Activated gamma-delta T cell (primary cell): ENCODE data around the gene GRHPR.
"Not testable (repeated sequence)": the region's sequence is repeated elsewhere in the genome, so short reads cannot be mapped to it uniquely, and the experiment has no call there.

Experiments
- DNase-seq: peaks from one replicate; lab custom pipeline; 2025; lab: John Stamatoyannopoulos, UW
- total RNA-seq, 2 donors: gene quantifications; one replicate each; lab custom pipeline; 2026; lab: John Stamatoyannopoulos, UW

GRHPR gene
- 61.0 to 63.2 reads per million in 2 donors for total RNA-seq

GRCh38 chr9:37422289-37423104 lies at the start of gene GRHPR:
Gene GRHPR, plus strand, starts transcription at chr9:37422696. Its CDS starts 55 bp downstream, at chr9:37422751.
- DNase-seq, result peak; percentile 74

- no peak for DNase-seq
Measured at GRCh38 chr9:37372839-37373238, 49.7 kb upstream of the GRHPR start.

GRCh38 chr9:37373621-37374020 lies 48.9 kb upstream of the GRHPR start:
- no peak for DNase-seq

GRCh38 chr9:37374892-37375291 lies 47.6 kb upstream of the GRHPR start:
- no peak for DNase-seq

- no peak for DNase-seq
Measured at GRCh38 chr9:37377688-37378612, 44.5 kb upstream of the GRHPR start.

GRCh38 chr9:37378613-37379004 lies 43.9 kb upstream of the GRHPR start:
- no peak for DNase-seq

- DNase-seq, result no peak
Measured at GRCh38 chr9:37379835-37380234, 42.7 kb upstream of the GRHPR start.

- DNase-seq, result no peak
Measured at GRCh38 chr9:37380570-37380969, 41.9 kb upstream of the GRHPR start.

- no peak for DNase-seq
Measured at GRCh38 chr9:37381094-37381741, 41.3 kb upstream of the GRHPR start.

- no peak for DNase-seq
Measured at GRCh38 chr9:37382161-37382981, 40.1 kb upstream of the GRHPR start.

GRCh38 chr9:37382982-37383357 lies 39.5 kb upstream of the GRHPR start:
- no peak for DNase-seq

GRCh38 chr9:37383393-37383792 lies 39.1 kb upstream of the GRHPR start:
- DNase-seq, result no peak

- no peak for DNase-seq
Measured at GRCh38 chr9:37383876-37384746, 38.4 kb upstream of the GRHPR start.

- no peak for DNase-seq
Measured at GRCh38 chr9:37385286-37385685, 37.2 kb upstream of the GRHPR start.

- DNase-seq, result no peak
Measured at GRCh38 chr9:37386988-37387387, 35.5 kb upstream of the GRHPR start.

GRCh38 chr9:37390759-37391158 lies 31.7 kb upstream of the GRHPR start:
- DNase-seq, result no peak

- DNase-seq, result no peak
Measured at GRCh38 chr9:37392272-37392671, 30.2 kb upstream of the GRHPR start.

GRCh38 chr9:37395229-37395628 lies 27.3 kb upstream of the GRHPR start:
- no peak for DNase-seq

- DNase-seq, result no peak
Measured at GRCh38 chr9:37395663-37396062, 26.8 kb upstream of the GRHPR start.

- not testable (repeated sequence) for DNase-seq
Measured at GRCh38 chr9:37397948-37398347, 24.5 kb upstream of the GRHPR start.
